Thoracic aorta (tissue), 2 donors: ENCODE measurements around the gene XCL2. TPM values are rescaled to one million over a fixed set of nuclear protein-coding genes. Genes with fewer than 3 reads are reported as not detected.

Source experiments
- ATAC-seq: fragments of 150-250 bp; one replicate; pipeline ENCODE4 v1.8.0; 2017; ENCODE audit warnings: low read depth; ENCODE audit not compliant: insufficient number of reproducible peaks, low FRiP score
- DNase-seq: peaks from one replicate; pipeline ENCODE4 v3.0.0-alpha.2; 2020; ENCODE audit warnings: low spot score
- H3K27ac ChIP-seq, 2 donors: fragments of 200-600 bp; sonication (generic); 1 replicate in 1 of 2; 2 replicates in 1 of 2; pipeline ENCODE4 v1.5.1; 2016; ENCODE audit warnings: mild to moderate bottlenecking in 2 of 2, moderate library complexity in 2 of 2
- H3K27me3 ChIP-seq: fragments of 200-600 bp; sonication (generic); replicated peaks from 2 replicates; pipeline ENCODE4 v1.6.0; 2016; ENCODE audit warnings: mild to moderate bottlenecking; ENCODE audit not compliant: insufficient read depth
- H3K36me3 ChIP-seq: fragments of 200-600 bp; sonication (generic); one replicate; pipeline ENCODE4 v1.5.1; 2016
- H3K4me1 ChIP-seq, 2 donors: fragments of 200-600 bp; sonication (generic); 1 replicate in 1 of 2; 2 replicates in 1 of 2; pipeline versions ENCODE4 v1.5.1 to v1.6.0; 2016; ENCODE audit warnings: low read depth in 2 of 2, mild to moderate bottlenecking in 1 of 2; ENCODE audit not compliant: control insufficient read depth in 1 of 2
- H3K4me3 ChIP-seq: fragments of 200-600 bp; sonication (generic); 2 replicates; pipeline ENCODE4 v1.5.1; 2016; ENCODE audit warnings: mild to moderate bottlenecking
- H3K9me3 ChIP-seq: fragments of 200-600 bp; sonication (generic); 2 replicates; pipeline ENCODE4 v1.5.1; 2016
- total RNA-seq, 2 donors: library from RNA; depleted of rRNA; stranded (reverse); fragments of >200 nt; gene quantifications; one replicate each; pipeline versions ENCODE4 v1.1.0 to v1.2.3, GENCODE V29; 2016
- TF ChIP-seq, protein P1 (sequence below): fragments of 200-600 bp; sonication (generic); IDR thresholded peaks from one replicate; pipeline ENCODE4 v1.5.1; 2019; ENCODE audit warnings: antibody characterized with exemption

The XCL2 gene
- total RNA-seq, 2 donors from 2014 or later: not detected

- no peaks in the 10 kb centered on the region for H3K36me3 ChIP-seq
- DNase-seq (no peak), ATAC-seq (no peak)
- TF ChIP-seq, protein P1, sequence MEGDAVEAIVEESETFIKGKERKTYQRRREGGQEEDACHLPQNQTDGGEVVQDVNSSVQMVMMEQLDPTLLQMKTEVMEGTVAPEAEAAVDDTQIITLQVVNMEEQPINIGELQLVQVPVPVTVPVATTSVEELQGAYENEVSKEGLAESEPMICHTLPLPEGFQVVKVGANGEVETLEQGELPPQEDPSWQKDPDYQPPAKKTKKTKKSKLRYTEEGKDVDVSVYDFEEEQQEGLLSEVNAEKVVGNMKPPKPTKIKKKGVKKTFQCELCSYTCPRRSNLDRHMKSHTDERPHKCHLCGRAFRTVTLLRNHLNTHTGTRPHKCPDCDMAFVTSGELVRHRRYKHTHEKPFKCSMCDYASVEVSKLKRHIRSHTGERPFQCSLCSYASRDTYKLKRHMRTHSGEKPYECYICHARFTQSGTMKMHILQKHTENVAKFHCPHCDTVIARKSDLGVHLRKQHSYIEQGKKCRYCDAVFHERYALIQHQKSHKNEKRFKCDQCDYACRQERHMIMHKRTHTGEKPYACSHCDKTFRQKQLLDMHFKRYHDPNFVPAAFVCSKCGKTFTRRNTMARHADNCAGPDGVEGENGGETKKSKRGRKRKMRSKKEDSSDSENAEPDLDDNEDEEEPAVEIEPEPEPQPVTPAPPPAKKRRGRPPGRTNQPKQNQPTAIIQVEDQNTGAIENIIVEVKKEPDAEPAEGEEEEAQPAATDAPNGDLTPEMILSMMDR: no peak
- no peaks in the 10 kb centered on the region for H3K27me3 ChIP-seq
- H3K4me3 ChIP-seq: no peak overlapping the region
- no peaks in the 10 kb centered on the region for H3K9me3 ChIP-seq
- H3K4me1 ChIP-seq: no peaks in the 10 kb centered on the region
- no peak overlapping the region for H3K27ac ChIP-seq
These were observed 38.8 kb downstream of the XCL2 start for GRCh38 chr1:168505006-168505405.

GRCh38 chr1:168504064-168504837 is 39.5 kb downstream of the XCL2 start:
- Histone ChIP-seq H3K9me3 (no peaks in the 10 kb centered on the region), H3K27me3 (no peaks in the 10 kb centered on the region), H3K4me1 (no peaks in the 10 kb centered on the region), H3K27ac (no peak overlapping the region), H3K36me3 (no peaks in the 10 kb centered on the region), H3K4me3 (no peak overlapping the region)
- TF ChIP-seq, protein P1: no peak
- ATAC-seq (no peak), DNase-seq (peak; percentile 21)

GRCh38 chr1:168499688-168500049 is 44.1 kb downstream of the XCL2 start:
- Histone ChIP-seq H3K36me3 (no peaks in the 10 kb centered on the region), H3K9me3 (no peaks in the 10 kb centered on the region), H3K4me3 (no peak overlapping the region), H3K4me1 (peaks cover 0 to 6% of the 10 kb centered on the region in 2 donors), H3K27ac (no peak overlapping the region), H3K27me3 (no peaks in the 10 kb centered on the region)
- TF ChIP-seq, protein P1: no peak
- DNase-seq (no peak), ATAC-seq (no peak)

GRCh38 chr1:168498956-168499687 is 44.7 kb downstream of the XCL2 start:
- Histone ChIP-seq H3K36me3 (no peaks in the 10 kb centered on the region), H3K4me1 (peaks cover 0 to 6% of the 10 kb centered on the region in 2 donors), H3K4me3 (no peak overlapping the region), H3K9me3 (no peaks in the 10 kb centered on the region), H3K27ac (no peak overlapping the region), H3K27me3 (no peaks in the 10 kb centered on the region)
- no peak for DNase-seq
- ATAC-seq: no peak
- TF ChIP-seq, protein P1: no peak

GRCh38 chr1:168498159-168498631 is 45.6 kb downstream of the XCL2 start:
- no peak for ATAC-seq
- Histone ChIP-seq H3K27me3 (no peaks in the 10 kb centered on the region), H3K4me3 (no peak overlapping the region), H3K27ac (no peak overlapping the region), H3K9me3 (no peaks in the 10 kb centered on the region), H3K4me1 (peaks cover 0 to 6% of the 10 kb centered on the region in 2 donors), H3K36me3 (no peaks in the 10 kb centered on the region)
- TF ChIP-seq, protein P1: no peak
- no peak for DNase-seq
